Measurements from ENCODE around the gene MINDY4B. TPM values are rescaled to one million over a fixed set of nuclear protein-coding genes. Genes with fewer than 3 reads are reported as not detected.

The MINDY4B gene
- total RNA-seq, 1 donor from 2014 or later, result not detected

DNA sequence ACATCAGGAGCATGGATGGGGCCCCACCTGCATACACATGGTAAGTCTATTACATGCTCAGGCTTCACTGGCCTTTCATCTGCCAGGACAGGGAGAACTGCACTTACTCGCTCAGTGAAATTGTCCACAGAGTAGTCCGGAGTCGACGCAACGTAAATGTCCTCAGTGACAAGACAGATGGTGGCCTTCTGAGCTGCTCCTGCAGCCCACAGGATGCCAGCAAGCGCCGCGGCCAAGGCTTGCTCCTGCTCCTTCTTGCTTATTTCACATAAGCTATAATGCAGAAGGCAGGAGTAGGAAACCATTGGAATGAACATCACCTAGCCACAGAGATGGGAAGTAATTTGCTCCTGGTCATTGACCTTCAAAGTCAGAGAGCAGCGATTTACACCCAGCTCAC lies 14.4 kb downstream of the MINDY4B start:
- H3K27me3 Mint-ChIP-seq (ENCODE audit: low read depth), result no peaks in the 10 kb centered on the region
- peaks cover 2% of the 10 kb centered on the region for H3K9me3 Mint-ChIP-seq
- H3K27ac Mint-ChIP-seq (ENCODE audit: unreplicated experiment), result no peak overlapping the region
- no peak for DNase-seq (ENCODE audit: low read depth, low spot score)
- H3K4me3 Mint-ChIP-seq, result no peak overlapping the region
- no peaks in the 10 kb centered on the region for H3K4me1 Mint-ChIP-seq
- no peaks in the 10 kb centered on the region for H3K36me3 Mint-ChIP-seq (ENCODE audit: low read depth)
- TF ChIP-seq, protein P1, sequence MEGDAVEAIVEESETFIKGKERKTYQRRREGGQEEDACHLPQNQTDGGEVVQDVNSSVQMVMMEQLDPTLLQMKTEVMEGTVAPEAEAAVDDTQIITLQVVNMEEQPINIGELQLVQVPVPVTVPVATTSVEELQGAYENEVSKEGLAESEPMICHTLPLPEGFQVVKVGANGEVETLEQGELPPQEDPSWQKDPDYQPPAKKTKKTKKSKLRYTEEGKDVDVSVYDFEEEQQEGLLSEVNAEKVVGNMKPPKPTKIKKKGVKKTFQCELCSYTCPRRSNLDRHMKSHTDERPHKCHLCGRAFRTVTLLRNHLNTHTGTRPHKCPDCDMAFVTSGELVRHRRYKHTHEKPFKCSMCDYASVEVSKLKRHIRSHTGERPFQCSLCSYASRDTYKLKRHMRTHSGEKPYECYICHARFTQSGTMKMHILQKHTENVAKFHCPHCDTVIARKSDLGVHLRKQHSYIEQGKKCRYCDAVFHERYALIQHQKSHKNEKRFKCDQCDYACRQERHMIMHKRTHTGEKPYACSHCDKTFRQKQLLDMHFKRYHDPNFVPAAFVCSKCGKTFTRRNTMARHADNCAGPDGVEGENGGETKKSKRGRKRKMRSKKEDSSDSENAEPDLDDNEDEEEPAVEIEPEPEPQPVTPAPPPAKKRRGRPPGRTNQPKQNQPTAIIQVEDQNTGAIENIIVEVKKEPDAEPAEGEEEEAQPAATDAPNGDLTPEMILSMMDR (conservative IDR thresholded peaks at IDR 0.05), result no peak

DNA sequence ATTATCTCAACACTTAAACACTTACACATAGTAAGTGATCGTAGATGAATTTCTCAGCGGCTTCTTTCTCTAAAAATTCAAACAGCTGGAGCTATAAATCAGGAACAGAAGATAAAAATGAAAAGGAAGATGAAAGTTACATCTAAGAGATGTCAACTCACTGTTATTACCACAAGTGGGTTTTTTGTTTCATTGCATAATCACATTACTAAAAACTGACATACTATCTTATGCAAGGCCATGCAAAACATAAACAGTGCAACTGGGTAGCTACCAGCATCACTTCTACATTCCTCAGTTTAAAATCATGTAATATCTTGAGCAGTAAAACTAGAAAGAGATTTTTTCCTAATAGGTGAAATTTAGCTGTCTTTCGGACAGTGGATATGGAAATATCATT lies 14.9 kb downstream of the MINDY4B start:
- no peak for DNase-seq (ENCODE audit: low read depth, low spot score)
- Mint-ChIP-seq H3K27ac (ENCODE audit: unreplicated experiment) (no peak overlapping the region), H3K9me3 (peaks cover 2% of the 10 kb centered on the region), H3K36me3 (ENCODE audit: low read depth) (no peaks in the 10 kb centered on the region), H3K27me3 (ENCODE audit: low read depth) (no peaks in the 10 kb centered on the region), H3K4me1 (no peaks in the 10 kb centered on the region), H3K4me3 (no peak overlapping the region)
- TF ChIP-seq, protein P1 (conservative IDR thresholded peaks at IDR 0.05), result no peak

DNA sequence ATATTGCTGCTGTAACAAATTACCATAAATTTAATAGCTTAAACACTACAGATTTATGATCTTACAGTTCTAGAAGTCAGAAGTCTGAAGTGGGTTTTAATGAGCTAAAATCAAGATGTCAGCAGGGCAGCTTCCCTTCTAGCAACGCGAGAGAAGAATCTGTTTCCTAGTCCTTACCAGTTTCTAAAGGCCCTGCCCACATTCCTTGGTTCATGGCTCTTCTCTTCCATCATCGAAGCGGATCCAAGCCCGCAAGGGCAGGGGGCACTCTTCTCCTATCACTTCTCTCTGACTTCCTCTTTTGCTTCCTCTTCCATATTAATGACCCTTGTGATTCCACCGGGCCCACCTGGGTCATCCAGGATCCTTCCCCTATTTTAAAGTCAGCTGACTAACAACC lies 16.1 kb downstream of the MINDY4B start:
- peaks cover 2% of the 10 kb centered on the region for H3K9me3 Mint-ChIP-seq

DNA sequence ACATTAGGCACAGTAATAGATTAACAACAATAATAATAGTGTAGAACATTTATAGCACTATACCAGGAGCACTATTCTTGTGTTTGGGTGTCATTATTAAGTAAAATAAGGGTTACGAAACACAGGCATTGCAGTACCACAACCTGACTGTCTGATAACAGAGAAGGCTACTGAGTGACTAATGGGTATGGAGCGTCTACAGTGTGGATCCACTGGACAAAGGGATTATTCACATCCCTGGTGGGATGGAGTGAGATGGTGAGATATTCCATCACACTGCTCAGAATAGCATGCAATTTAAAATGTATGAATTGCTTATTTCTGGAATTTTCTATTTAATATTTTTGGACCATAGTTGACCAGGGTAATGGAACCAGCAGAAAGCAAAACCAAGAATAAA lies 18.2 kb downstream of the MINDY4B start:
- Mint-ChIP-seq H3K27ac (ENCODE audit: unreplicated experiment) (no peak overlapping the region), H3K4me1 (no peaks in the 10 kb centered on the region), H3K4me3 (no peak overlapping the region), H3K27me3 (ENCODE audit: low read depth) (no peaks in the 10 kb centered on the region), H3K36me3 (ENCODE audit: low read depth) (no peaks in the 10 kb centered on the region), H3K9me3 (peaks cover 2% of the 10 kb centered on the region)
- no peak for DNase-seq (ENCODE audit: low read depth, low spot score)
- TF ChIP-seq, protein P1 (conservative IDR thresholded peaks at IDR 0.05), result no peak

More for the DNA sequence above, 16.1 kb downstream of the MINDY4B start:
- Mint-ChIP-seq H3K4me3 (no peak overlapping the region), H3K27me3 (ENCODE audit: low read depth) (no peaks in the 10 kb centered on the region), H3K27ac (ENCODE audit: unreplicated experiment) (no peak overlapping the region), H3K4me1 (no peaks in the 10 kb centered on the region), H3K36me3 (ENCODE audit: low read depth) (no peaks in the 10 kb centered on the region)
- TF ChIP-seq, protein P1 (conservative IDR thresholded peaks at IDR 0.05), result no peak
- no peak for DNase-seq (ENCODE audit: low read depth, low spot score)

DNA sequence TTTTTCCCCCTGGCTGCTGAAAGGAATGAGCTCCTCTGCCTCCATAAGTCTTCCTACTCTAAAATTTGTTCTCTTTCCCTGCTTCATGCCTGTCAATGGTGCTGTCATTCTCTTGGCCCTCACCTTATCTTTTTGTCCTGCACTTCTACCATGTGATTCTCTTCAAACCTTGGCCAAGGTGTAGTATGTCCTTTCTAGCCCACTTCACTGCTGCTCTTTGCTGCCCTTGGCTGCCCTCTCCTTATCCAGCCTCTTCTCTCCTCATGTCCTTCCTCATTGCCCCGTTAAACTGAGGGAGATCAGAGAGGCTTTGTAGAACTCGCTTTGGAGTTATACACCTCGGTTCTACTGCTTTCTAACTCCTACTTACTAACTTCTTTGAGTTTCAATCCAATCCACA lies 19.7 kb downstream of the MINDY4B start:
- Mint-ChIP-seq H3K9me3 (peaks cover 2% of the 10 kb centered on the region), H3K36me3 (ENCODE audit: low read depth) (no peaks in the 10 kb centered on the region), H3K27ac (ENCODE audit: unreplicated experiment) (peak overlapping the region; percentile 0), H3K4me3 (no peak overlapping the region), H3K27me3 (ENCODE audit: low read depth) (no peaks in the 10 kb centered on the region), H3K4me1 (no peaks in the 10 kb centered on the region)
- no peak for DNase-seq (ENCODE audit: low read depth, low spot score)
- TF ChIP-seq, protein P1 (conservative IDR thresholded peaks at IDR 0.05), result no peak

Measured in neural crest cell (in vitro differentiated cells).